NCI-H226 (cell line): ENCODE results near the gene SPEG.

Source experiments
- DNase-seq: peaks from one replicate; pipeline ENCODE4 v3.0.0-alpha.2; 2015

SPEG gene

DNA sequence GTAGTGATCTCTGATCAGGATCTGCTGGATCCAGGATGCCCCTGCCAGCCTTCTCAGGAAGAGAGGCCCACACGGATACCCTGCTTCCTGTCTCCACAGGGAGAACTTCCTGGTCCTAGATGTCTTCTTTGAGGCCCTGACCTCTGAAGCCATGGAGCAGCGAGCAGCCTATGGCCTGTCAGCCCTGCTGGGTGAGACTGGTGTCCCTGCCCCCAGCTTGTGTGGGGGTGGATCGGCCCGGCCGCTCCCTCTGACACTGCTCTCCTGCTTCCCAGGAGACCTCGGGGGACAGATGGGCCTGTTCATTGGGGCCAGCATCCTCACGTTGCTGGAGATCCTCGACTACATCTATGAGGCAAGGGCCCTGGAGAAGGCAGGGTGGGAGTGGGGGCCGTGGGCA lies 102.3 kb downstream of the SPEG start:
- no peak for DNase-seq

DNA sequence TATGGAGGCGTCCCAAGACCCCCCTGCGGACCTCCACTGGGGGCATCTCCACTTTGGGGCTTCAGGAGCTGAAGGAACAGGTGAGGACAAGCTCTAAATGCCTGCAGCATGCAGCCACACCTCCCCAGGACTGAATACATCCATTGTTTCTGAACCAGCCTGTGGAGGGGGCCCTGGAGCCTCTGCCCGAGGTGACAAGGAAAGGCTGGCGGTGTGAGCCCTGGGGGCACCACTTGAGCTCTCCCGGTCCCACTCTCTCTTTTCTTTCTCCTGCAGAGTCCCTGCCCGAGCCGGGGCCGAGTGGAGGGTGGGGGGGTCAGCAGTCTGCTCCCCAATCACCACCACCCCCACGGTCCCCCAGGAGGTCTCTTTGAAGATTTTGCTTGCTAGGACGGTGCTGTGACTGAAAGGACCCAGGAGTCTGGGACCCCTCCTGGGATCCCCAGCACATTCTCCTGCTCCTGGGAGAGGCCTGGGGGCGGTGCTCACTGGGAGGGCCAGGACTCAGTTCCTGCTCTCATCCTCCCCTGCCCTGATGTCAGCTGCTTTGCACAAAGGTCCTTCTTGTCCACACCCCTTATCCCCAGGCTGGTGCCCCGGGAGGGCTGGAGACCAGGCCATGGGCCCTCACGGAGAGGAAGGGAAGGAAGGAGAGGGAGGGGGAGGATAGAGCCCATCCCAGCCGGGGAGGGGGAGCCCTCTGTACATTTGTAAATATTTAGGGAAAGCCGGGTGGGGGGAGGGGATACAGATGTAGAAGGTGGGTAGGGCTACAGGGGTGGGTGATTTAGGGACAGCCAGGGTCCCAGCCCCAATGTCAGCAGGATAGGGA lies 103.2 kb downstream of the SPEG start:
- DNase-seq, result no peak

DNA sequence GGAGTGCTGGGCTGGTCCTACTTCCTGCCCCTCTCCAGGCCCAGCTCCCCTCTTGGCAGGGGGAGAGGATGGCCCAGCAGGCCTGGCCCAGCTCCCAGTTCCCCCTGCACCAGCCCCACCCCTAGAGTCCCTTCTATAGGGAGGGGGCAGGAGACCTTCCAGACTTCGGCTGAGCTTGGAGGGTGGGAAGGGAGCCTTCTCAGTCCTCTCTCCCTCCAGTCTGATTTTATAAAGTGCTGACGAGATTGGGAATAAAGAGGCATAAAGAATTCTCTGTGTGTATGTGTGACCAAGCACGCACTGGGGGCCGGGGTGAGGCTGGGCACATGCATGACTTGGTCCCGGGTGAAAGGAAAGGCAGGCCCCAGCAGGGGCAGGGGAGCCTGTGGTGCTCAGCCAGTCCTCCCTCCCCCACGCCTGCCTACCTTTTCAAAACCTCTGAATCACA lies 103.9 kb downstream of the SPEG start:
- DNase-seq, result no peak

DNA sequence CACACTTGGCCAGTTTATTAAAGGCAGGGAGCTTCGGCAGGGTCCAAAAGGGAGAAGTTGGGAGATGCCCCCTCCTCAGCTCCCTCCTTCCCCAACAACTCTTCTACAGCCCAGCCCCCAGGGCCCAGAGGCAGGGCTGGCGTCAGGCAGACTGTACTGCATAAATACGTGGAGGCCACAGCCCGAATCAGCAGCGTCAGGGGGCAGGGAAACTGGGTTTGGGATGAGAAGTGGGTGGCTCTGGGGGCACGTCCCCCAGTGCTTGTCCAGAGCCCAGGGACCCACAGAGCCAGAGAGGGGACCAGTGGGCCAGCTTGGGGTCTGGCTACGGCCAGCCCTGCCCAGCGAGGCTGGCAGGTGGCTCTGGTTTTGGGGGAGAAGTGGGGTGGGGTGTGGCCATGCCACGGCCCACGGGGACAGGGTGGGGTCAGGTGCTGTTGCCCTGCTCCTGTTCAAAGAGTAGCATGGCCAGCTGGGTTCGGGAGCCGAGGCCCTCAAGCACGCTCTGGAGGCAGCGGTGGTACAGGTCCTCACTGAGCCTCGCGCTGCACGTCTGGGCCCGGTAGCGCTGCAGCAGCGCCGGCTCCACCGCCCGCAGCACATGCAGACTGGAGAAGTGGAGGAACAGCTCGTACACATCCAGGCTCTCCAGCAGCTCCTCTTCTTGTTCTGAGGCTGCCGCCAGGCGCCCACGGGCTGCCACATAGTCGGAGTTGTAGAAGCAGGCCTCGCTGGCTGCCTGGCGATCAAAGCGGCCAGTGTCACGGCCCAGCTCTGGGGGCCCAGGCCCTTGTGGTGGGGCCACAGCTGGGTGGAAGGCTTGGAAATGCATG lies 104.5 kb downstream of the SPEG start:
- no peak for DNase-seq

DNA sequence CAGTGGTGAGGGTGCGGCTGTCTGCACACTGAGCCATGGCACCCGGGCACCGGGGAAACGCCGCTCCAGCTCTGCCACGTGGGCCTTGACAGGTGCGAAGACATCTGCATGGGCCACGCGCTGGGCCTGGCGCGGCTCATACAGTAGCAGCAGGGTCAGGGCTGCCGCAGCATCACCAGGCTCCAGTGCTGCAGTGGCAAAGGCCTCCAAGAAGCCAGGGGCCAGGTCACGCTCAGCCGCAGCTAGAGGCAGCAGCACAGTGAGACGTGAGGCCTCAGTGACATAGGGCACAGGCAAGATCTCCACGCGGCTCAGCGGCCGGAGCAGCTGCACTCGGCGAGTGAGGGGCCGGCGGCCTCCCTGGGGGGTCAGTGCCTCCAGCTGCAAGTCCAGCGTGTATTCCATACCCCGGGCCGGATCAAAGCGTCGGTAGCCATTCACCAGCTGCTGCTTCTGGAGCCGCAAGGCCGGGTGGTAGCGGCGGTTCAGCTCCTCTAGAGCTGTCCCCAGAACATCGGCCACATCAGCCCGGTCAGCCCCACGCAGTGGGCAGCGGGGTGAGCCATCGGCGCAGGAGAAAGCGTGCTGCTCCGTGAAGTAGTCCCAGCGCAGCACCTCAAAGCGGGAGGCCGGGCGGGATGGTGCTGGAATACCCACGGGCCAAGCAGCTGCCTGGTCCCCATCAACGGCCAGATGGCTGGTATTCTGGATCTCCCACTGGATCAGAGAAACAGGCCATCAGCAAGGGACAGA lies 105.5 kb downstream of the SPEG start:
- no peak for DNase-seq

DNA sequence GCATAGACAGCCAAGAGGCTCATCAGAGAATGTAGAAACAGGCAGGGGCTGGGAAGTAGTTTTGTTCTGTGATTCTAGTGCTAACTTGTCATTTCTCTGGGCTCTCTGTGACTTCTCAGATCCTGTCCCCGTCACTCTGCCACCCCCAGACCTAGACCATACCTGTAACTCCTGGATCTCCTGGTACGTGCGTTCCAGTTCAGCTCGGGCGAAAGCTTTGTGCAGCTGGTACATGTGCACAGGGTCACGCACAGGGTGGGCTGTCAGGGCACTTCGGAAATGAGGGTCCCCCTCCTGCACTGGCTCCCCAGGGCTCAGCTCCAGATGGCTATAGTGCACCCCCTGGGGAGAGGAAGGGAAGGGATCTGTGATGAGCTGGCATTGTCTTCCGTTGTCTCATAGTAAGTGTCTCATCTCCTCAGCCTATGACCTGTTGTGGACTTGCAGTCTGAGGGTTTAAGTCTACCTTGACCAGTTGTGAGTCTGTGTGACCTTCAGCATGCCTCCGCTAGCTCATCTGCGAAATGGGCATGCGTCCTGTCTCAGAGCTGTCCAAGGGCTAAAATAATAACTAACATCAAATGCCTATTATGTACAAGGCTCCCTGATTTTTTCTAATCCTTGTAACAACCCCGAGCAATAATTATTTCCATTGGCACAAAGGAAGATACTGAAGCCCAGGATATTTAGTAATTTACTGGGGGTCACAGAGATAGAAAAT lies 106.3 kb downstream of the SPEG start:
- DNase-seq, result no peak

DNA sequence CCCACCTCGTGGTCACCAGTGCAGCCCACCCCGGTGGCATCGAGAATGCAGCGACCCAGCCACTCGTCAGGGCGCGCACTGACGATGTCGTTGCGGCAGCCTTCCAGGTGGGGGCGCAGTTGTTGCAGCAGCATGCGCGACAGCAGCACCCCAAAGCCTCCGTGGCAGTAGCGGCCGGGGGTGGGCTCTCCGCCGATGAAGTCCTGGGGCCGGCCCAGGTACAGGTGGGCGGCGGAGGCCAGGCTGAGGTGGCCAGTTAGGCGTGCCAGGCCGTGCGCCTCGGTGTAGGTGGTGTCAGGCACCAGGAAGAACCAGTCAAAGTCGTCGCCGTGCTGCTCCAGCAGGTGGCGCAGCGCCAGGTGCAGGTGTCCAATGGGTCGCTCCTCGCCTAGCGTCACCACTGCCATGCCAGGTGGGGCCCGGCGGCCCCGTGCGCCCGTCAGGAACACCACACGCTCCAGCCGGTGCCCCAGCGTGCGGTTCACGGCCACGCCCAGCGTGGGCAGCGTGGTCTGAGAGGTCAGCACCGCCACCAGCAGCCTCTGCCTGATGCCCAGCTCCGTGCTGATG lies 107.1 kb downstream of the SPEG start:
- DNase-seq, result peak; percentile 55

DNA sequence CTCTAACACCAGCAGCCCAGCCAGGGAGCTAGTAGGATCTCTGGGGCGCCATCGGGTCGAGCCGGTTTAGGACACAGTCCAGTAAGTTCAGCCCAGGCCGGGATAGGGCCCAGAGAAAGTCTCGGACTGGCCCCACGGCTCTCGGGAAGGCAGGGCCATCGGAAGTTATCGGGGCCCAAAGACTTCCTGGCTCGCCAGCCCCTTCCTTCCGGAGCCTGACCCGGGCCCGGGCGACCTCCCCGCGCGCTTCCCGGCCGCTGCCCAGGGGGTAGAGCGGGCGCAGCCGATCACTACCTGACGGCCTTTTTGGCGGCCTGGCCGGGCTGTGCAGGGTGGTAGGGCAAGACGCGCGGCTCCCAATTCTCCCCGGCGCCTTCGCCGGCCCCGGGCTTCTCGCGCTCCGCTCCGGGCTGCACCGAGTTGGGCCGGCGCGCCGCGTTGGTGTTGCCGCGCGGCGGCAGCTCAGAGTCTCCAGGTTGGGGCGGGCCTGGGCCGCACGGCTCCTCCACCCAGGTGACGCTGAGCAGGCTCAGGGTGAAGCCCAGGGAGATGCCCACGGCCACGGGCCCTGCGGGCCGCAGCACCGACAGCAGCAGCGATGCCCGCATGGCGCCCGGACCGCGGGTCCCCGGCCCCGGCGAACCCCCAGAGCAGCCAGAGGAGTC lies 108.4 kb downstream of the SPEG start:
- DNase-seq, result peak; percentile 17

DNA sequence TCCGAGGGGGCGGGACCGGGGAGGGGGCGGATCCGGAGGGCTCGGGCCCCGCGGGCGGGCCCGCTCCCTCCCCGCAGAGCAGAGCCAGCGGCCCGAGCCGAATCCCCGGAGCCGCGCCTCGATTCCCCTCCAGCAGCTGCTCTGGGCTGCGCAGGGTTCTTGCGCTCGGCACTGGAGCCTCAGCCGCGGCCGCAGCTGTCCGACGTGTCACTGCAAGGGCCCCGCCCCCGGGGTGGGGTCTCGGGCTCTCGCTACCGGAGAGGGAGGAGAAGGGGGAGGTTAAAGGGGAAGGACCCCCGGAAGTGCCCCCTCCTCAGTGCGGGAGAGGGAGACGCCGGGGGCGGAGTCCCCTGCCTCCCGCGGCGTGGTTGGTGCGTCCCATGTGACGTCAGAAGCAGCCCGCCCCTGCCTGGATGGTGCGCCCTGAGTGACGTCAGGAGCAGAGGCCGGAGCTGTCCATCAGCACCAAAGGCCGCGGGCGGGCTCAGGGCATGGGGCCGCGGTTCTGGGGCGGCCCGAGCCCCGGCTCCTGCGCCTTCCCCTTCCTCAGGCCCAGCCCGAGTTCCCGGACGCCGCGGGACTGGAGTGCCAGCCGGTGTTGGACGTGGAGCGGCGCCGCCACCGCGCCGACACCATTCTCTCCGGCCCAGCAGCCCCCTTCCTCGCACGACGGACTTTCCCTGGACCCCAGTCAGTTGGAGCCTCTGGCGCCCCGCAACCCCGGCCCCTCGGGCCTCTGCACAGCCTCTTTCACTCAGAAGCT lies 109.1 kb downstream of the SPEG start, which contains the start of the genes CHPF and TMEM198:
CHPF (minus strand) TSS at position 214 of the 763 bp plus-strand sequence. CDS start 271 bp downstream, outside the sequence.
TMEM198 (plus strand) TSS at position 433 of the 763 bp plus-strand sequence. CDS start 700 bp downstream, outside the sequence.
- DNase-seq, result peak; percentile 98

DNA sequence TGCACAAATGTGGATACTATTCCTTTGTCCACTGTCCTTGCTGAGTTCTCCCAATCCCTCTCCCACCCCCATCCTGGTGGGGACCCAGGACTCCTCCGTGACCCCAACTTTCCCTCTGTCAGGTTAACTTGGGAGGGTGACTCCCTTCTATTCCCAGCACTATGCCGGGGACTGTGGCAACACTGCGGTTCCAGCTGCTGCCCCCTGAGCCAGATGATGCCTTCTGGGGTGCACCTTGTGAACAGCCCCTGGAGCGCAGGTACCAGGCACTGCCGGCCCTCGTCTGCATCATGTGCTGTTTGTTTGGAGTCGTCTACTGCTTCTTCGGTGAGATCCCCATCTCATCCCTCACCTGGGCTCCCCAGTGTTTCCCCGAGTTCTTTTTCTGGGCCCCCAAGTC lies 109.9 kb downstream of the SPEG start:
- DNase-seq, result no peak

DNA sequence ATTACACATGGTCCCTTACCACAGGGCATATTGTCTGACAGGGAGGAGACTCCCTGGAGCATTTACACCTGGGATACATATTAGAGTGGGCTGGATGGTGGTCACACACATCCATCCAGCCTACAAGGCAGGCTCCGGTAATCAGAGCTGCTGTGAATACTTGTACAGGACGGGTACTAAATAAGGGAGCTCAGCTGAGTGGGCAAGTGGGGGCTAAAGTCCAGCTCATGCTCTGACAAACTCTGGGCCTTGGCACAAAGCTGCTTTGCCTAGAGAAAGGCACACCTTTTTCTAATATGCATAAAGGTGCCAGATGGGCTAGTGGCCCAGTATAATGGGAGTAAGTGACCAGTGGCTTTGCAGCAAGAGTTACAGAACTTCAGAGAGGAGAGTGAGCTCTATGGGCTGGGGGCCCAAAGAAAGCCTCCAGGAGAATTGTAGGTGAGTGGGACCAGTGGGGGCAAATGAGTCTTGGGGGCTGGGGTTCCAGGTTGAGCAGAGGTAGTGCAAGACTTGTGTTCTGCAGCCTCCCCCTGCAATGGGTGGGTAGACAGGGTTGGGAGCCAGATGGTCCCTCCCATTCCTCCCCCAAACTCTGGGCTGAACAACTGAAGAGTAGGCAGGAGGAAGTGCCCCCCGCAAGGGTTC lies 110.8 kb downstream of the SPEG start:
- DNase-seq, result no peak

DNA sequence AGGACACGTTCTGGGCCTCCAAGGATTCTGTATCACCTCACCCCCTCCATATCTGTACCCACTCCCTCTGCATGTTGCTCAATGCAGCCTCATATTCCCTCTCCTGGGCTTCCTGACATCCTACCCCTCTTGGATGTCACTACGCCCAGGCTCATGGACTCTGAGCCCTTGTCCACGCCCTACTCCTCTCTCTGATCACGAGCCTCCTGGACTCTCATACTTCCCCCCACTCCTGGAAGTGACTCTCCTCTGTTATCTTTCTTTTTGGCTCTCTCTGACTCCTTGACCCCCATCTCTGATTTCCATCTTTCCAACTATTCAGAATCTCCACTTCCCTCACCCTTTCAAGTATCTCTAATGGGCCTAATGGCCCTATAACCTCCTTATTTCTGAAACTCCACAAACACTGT lies 111.3 kb downstream of the SPEG start:
- no peak for DNase-seq

DNA sequence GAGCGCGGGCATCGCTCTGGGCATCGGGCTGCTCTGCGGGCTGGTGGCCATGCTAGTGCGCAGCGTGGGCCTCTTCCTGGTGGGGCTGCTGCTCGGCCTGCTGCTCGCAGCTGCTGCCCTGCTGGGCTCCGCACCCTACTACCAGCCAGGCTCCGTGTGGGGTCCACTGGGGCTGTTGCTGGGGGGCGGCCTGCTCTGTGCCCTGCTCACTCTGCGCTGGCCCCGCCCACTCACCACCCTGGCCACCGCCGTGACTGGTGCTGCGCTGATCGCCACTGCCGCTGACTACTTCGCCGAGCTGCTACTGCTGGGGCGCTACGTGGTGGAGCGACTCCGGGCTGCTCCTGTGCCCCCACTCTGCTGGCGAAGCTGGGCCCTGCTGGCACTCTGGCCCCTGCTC lies 113.0 kb downstream of the SPEG start:
- DNase-seq, result no peak
